Measurements from ENCODE around the gene CEP104. TPM values are rescaled to one million over a fixed set of nuclear protein-coding genes. Genes with fewer than 3 reads are reported as not detected.

CEP104 gene
- polyA plus RNA-seq, 1 donor from 2014 or later = 8.1 TPM

DNA sequence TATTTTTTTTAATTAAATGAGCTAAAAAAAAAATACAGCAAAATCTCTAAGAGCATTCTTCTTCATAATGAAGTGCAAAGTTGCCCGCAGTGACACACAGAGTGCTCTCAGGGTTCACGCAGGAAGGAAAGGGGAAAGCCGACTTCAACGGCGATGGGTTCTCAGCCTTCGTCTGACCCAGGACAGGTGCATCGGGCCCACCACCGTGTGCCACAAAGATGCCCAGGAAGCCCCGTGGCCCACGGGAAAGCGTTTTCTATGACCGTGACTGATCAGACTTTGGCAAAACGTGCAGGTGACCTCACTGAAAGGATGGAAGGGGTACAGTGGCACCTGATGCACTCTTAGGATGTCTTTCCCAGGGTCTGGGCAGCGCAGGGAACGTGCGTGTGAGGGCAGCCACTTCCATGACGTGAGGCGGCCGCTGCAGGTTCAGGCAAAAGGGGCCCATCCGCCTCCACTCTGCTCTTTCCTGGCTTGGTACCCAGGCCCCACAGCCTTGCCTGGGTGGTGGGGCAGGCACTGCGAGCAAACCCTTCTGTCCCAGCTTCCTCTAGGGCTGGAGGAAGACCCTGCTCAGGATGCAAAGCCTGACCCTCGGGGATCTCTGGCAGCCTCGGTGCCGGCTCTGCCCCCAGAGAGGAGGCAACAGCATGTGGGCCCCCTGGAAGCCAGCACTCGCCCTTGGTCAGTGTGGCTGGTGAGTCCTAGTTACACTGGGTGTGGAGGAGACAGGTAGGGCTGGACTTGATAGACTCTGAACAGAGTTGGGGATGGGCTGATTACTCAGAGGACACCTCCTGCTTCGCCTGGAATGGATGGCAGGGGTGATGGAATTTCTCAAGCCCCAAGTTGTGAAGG, 69.0 kb downstream of the CEP104 start:
- H3K36me3 ChIP-seq (ENCODE audit: insufficient read depth, low read length) = no peaks in the 10 kb centered on the region
- H3F3A ChIP-seq (ENCODE audit: insufficient read depth, low read length, poor library complexity, severe bottlenecking) = no peaks in the 10 kb centered on the region
- no peaks in the 10 kb centered on the region for H3K9me2 ChIP-seq (ENCODE audit: insufficient read depth, low read length)

DNA sequence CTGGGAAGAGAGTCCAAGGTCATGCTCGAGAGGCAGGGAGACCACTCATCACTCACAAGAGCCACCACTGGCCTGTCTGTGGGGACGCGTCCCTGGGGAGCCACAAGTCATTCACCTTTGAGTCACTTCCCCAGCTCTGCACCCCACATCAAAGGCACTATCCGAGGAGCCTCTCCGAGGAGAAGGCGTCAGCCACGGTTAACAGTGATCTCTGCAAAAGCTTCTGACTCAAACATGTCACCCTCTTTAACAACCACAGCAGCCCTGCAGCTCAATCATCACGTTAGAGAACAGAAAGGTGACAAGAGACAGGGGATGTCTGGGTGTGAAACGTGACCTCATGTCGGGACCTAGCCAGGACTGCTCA, 69.7 kb downstream of the CEP104 start:
- Histone ChIP-seq H3K4me3 (ENCODE audit: low read length) (no peak overlapping the region), H3K27ac (ENCODE audit: low read length) (no peak overlapping the region), H3K9me3 (ENCODE audit: low read length) (no peaks in the 10 kb centered on the region), H2AFZ (ENCODE audit: low read depth, low read length) (no peak overlapping the region), H3F3A (ENCODE audit: insufficient read depth, low read length, poor library complexity, severe bottlenecking) (no peaks in the 10 kb centered on the region), H3K27me3 (ENCODE audit: insufficient read depth, low read depth, low read length) (no peaks in the 10 kb centered on the region), H3K36me3 (ENCODE audit: insufficient read depth, low read length) (no peaks in the 10 kb centered on the region), H3K9me2 (ENCODE audit: insufficient read depth, low read length) (no peaks in the 10 kb centered on the region), H3K9ac (ENCODE audit: low read length) (no peak overlapping the region), H3K4me2 (ENCODE audit: low read length) (no peak overlapping the region), H3K79me2 (replicated peaks; ENCODE audit: insufficient read depth, low read length) (no peaks in the 10 kb centered on the region), H4K20me1 (ENCODE audit: insufficient read depth) (no peaks in the 10 kb centered on the region)
- TF ChIP-seq POLR2AphosphoS5 (IDR thresholded peaks at IDR 0.05) (no peak), EZH2 (IDR thresholded peaks at IDR 0.05; ENCODE audit: borderline replicate concordance, insufficient read depth, low read length, poor library complexity, severe bottlenecking) (no peak)

More for the DNA sequence above, 69.0 kb downstream of the CEP104 start:
- H3K79me2 ChIP-seq (replicated peaks; ENCODE audit: insufficient read depth, low read length) = no peaks in the 10 kb centered on the region
- no peak overlapping the region for H3K9ac ChIP-seq (ENCODE audit: low read length)
- H3K27ac ChIP-seq (ENCODE audit: low read length) = no peak overlapping the region
- no peaks in the 10 kb centered on the region for H3K27me3 ChIP-seq (ENCODE audit: insufficient read depth, low read depth, low read length)
- TF ChIP-seq MXI1 (conservative IDR thresholded peaks at IDR 0.05; ENCODE audit: poor library complexity, severe bottlenecking) (no peak), EP300 (conservative IDR thresholded peaks at IDR 0.05; ENCODE audit: poor library complexity, severe bottlenecking) (no peak)
- no peaks in the 10 kb centered on the region for H3K9me3 ChIP-seq (ENCODE audit: low read length)
- H3K4me2 ChIP-seq (ENCODE audit: low read length) = no peak overlapping the region
- no peaks in the 10 kb centered on the region for H4K20me1 ChIP-seq (ENCODE audit: insufficient read depth)
- no peak overlapping the region for H2AFZ ChIP-seq (ENCODE audit: low read depth, low read length)
- no peak overlapping the region for H3K4me3 ChIP-seq (ENCODE audit: low read length)

DNA sequence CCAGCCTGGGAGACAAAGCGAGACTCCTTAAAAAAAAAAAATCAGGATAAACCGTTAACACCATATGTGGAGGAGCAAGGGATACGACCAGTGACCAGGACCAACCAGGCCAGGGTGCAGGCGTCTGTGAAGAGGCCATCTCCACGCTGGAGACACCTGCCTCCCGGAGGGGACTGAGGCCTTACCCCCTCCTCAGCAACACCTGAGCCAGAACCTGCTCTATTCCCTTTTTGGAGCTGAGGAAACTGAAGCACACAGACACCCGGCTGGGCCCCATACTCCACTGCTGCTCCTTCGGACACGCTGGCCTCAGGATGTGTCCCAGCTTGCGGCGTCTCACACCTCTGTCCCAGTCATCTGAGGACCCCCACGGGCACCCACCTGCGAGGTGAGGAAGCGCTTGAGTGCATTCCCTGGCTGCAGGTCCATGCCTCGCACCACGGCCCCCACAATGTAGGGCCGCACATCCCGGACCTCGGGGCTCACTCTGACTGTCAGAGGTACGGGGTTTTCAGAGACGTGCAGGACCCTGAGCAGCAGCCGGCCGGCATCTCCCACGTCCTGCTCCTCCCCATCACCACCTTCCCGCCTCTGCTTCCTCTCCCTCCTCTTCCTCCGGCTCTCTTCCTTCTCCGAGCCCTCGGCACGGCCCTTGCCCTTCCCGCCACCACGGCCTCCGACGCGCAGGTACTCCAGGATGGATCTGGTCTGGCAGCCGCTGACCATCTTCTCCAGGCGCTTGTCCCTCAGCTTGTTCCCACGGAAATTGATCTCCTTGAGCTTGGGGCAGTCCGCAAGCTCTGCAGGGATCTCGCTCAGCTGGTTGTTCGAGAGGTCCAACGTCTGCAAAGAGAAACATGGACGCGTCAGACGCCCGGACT, 70.3 kb downstream of the CEP104 start:
- no peak overlapping the region for H3K27ac ChIP-seq (ENCODE audit: low read length)
- no peak overlapping the region for H3K4me3 ChIP-seq (ENCODE audit: low read length)
- no peaks in the 10 kb centered on the region for H3K27me3 ChIP-seq (ENCODE audit: insufficient read depth, low read depth, low read length)
- H3K4me2 ChIP-seq (ENCODE audit: low read length) = no peak overlapping the region
- H2AFZ ChIP-seq (ENCODE audit: low read depth, low read length) = no peak overlapping the region
- no peaks in the 10 kb centered on the region for H3F3A ChIP-seq (ENCODE audit: insufficient read depth, low read length, poor library complexity, severe bottlenecking)
- TF ChIP-seq EP300 (conservative IDR thresholded peaks at IDR 0.05; ENCODE audit: poor library complexity, severe bottlenecking) = no peak
- no peak for TF ChIP-seq SMC3 (conservative IDR thresholded peaks at IDR 0.05; ENCODE audit: poor library complexity)
- TF ChIP-seq, protein P1, sequence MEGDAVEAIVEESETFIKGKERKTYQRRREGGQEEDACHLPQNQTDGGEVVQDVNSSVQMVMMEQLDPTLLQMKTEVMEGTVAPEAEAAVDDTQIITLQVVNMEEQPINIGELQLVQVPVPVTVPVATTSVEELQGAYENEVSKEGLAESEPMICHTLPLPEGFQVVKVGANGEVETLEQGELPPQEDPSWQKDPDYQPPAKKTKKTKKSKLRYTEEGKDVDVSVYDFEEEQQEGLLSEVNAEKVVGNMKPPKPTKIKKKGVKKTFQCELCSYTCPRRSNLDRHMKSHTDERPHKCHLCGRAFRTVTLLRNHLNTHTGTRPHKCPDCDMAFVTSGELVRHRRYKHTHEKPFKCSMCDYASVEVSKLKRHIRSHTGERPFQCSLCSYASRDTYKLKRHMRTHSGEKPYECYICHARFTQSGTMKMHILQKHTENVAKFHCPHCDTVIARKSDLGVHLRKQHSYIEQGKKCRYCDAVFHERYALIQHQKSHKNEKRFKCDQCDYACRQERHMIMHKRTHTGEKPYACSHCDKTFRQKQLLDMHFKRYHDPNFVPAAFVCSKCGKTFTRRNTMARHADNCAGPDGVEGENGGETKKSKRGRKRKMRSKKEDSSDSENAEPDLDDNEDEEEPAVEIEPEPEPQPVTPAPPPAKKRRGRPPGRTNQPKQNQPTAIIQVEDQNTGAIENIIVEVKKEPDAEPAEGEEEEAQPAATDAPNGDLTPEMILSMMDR (IDR thresholded peaks at IDR 0.05; ENCODE audit: poor library complexity, severe bottlenecking) = no peak
- TF ChIP-seq EZH2 (IDR thresholded peaks at IDR 0.05; ENCODE audit: borderline replicate concordance, insufficient read depth, low read length, poor library complexity, severe bottlenecking) = no peak
- TF ChIP-seq MXI1 (conservative IDR thresholded peaks at IDR 0.05; ENCODE audit: poor library complexity, severe bottlenecking) = no peak
- no peak for TF ChIP-seq RAD21 (conservative IDR thresholded peaks at IDR 0.05)
- no peak for TF ChIP-seq TAF1 (IDR thresholded peaks at IDR 0.05; ENCODE audit: low read depth)
- TF ChIP-seq, protein P2, sequence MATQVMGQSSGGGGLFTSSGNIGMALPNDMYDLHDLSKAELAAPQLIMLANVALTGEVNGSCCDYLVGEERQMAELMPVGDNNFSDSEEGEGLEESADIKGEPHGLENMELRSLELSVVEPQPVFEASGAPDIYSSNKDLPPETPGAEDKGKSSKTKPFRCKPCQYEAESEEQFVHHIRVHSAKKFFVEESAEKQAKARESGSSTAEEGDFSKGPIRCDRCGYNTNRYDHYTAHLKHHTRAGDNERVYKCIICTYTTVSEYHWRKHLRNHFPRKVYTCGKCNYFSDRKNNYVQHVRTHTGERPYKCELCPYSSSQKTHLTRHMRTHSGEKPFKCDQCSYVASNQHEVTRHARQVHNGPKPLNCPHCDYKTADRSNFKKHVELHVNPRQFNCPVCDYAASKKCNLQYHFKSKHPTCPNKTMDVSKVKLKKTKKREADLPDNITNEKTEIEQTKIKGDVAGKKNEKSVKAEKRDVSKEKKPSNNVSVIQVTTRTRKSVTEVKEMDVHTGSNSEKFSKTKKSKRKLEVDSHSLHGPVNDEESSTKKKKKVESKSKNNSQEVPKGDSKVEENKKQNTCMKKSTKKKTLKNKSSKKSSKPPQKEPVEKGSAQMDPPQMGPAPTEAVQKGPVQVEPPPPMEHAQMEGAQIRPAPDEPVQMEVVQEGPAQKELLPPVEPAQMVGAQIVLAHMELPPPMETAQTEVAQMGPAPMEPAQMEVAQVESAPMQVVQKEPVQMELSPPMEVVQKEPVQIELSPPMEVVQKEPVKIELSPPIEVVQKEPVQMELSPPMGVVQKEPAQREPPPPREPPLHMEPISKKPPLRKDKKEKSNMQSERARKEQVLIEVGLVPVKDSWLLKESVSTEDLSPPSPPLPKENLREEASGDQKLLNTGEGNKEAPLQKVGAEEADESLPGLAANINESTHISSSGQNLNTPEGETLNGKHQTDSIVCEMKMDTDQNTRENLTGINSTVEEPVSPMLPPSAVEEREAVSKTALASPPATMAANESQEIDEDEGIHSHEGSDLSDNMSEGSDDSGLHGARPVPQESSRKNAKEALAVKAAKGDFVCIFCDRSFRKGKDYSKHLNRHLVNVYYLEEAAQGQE (IDR thresholded peaks at IDR 0.05; ENCODE audit: borderline replicate concordance) = no peak
- no peak for TF ChIP-seq POLR2AphosphoS5 (IDR thresholded peaks at IDR 0.05)
- H4K20me1 ChIP-seq (ENCODE audit: insufficient read depth) = no peaks in the 10 kb centered on the region
- H3K79me2 ChIP-seq (replicated peaks; ENCODE audit: insufficient read depth, low read length) = no peaks in the 10 kb centered on the region
- H3K9me3 ChIP-seq (ENCODE audit: low read length) = no peaks in the 10 kb centered on the region
- H3K9me2 ChIP-seq (ENCODE audit: insufficient read depth, low read length) = no peaks in the 10 kb centered on the region
- H3K9ac ChIP-seq (ENCODE audit: low read length) = no peak overlapping the region
- no peaks in the 10 kb centered on the region for H3K36me3 ChIP-seq (ENCODE audit: insufficient read depth, low read length)

Measured in neural cell (in vitro differentiated cells).